BLaER1 treated with 17β-estradiol and CSF1 and Interleukin-3, amounts not matched to agents 10 nM and 100 nM (cell line): ENCODE measurements around the gene UNC13D.

Source experiments
- H3K27ac ChIP-seq, 11 experiments: shearing (Covaris generic); formaldehyde crosslinking; 2 replicates each; pipeline ENCODE4 v1.8.1; 2022
- H3K27me3 ChIP-seq, 11 experiments: shearing (Covaris generic); formaldehyde crosslinking; 2 replicates each; pipeline ENCODE4 v1.8.1; 2022
- H3K36me3 ChIP-seq, 11 experiments: shearing (Covaris generic); formaldehyde crosslinking; 2 replicates each; pipeline ENCODE4 v1.8.1; 2022
- H3K4me1 ChIP-seq, 10 experiments: shearing (Covaris generic); formaldehyde crosslinking; 2 replicates each; pipeline ENCODE4 v1.8.1; 2022
- H3K4me2 ChIP-seq, 11 experiments: shearing (Covaris generic); formaldehyde crosslinking; 2 replicates each; pipeline ENCODE4 v1.8.1; 2022
- H3K4me3 ChIP-seq, 10 experiments: shearing (Covaris generic); formaldehyde crosslinking; 2 replicates each; pipeline ENCODE4 v1.8.1; 2022
- H3K9ac ChIP-seq, 11 experiments: shearing (Covaris generic); formaldehyde crosslinking; 2 replicates each; pipeline ENCODE4 v1.8.1; 2022
- H3K9me3 ChIP-seq, 11 experiments: shearing (Covaris generic); formaldehyde crosslinking; replicated peaks in 1 of 11; 2 replicates each; pipeline ENCODE4 v1.8.1; 2022
- H4K20me1 ChIP-seq, 11 experiments: shearing (Covaris generic); formaldehyde crosslinking; 2 replicates each; pipeline ENCODE4 v1.8.1; 2022
- Cebpa-rat ChIP-seq, 11 experiments: shearing (Covaris generic); IDR thresholded peaks; 2 replicates each; pipeline ENCODE4 v1.8.1; 2022

The UNC13D gene

DNA sequence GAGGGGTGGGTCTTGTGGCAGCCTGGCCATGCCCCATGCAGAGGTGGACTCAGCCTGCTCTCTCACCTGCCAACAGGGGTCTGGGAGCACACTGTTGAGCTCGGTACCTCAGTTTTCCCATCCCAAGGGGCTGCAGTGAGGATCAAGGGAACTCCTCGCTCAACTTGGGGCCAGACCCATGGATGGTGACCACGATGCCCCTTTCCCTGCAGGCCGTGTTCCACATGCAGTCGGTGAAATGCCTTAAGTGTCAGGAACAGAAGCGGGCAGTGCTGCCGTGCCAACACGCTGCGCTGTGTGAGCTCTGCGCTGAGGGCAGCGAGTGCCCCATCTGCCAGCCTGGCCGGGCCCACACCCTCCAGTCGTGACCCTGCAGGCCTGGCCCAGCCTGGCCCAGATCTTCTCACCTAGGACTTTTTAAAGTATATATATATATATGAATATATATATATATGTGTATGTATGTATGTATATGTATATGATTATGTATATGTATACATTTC, 20.1 kb downstream of the UNC13D start:
- H3K4me3 ChIP-seq = no peak overlapping the region
- no peak overlapping the region for H3K27ac ChIP-seq
- peaks cover 76 to 97% (median 87%) of the 10 kb centered on the region in 11 experiments for H3K36me3 ChIP-seq
- H4K20me1 ChIP-seq = peaks cover 16 to 99% (median 53%) of the 10 kb centered on the region in 11 experiments; a peak in 19 of 22 replicates
- TF ChIP-seq Cebpa-rat (IDR thresholded peaks at IDR 0.05) = no peak
- peak overlapping the region in 2 of 11 experiments; percentile 28 to 77; a peak in 3 of 22 replicates for H3K9ac ChIP-seq
- H3K9me3 ChIP-seq = no peaks in the 10 kb centered on the region
- H3K27me3 ChIP-seq = no peaks in the 10 kb centered on the region
- peak overlapping the region in 2 of 11 experiments; percentile 74; a peak in 3 of 22 replicates for H3K4me2 ChIP-seq
- peaks cover 31 to 53% (median 43%) of the 10 kb centered on the region in 10 experiments for H3K4me1 ChIP-seq

DNA sequence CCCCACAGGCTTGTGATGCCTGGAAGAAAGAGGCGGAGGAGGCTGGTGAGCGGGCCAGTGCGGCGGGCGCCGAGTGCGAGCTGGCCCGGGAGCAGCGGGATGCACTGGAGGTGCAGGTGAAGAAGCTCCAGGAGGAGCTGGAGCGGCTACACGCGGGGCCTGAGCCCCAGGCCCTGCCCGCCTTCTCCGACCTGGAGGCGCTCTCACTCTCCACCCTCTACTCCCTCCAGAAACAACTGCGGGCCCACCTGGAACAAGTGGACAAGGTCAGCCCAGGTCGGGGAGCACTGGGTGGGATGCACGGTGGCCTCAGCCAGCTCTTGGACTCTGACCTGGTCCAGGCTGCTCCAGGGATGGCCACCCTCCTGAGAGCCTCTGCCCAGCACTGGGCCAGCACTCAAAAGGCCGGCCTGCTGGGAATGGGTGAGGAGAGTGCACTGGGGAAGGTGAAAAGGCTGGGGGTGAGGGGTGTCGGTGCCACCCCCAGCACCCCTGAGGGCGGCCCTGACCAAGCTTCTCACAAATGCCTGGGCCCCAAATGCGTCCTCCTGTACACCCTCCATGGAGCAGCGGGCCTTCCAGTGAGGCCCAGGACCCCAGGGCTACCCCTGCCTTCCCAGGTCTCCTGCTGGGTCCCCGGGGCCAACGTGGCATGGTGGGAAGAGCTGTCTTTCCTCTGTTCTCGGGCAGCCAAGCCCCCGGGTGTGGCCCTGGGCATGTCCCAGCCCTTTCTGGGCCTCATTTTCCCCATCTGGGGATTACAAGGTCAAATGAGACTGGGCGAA, 20.8 kb downstream of the UNC13D start:
- Histone ChIP-seq H3K9me3 (no peaks in the 10 kb centered on the region), H3K4me2 (peak overlapping the region in 1 of 11 experiments; percentile 74; a peak in 1 of 22 replicates), H4K20me1 (peaks cover 9 to 98% (median 46%) of the 10 kb centered on the region in 11 experiments; a peak in 19 of 22 replicates), H3K4me1 (peaks cover 29 to 47% (median 37%) of the 10 kb centered on the region in 10 experiments), H3K27me3 (no peaks in the 10 kb centered on the region), H3K36me3 (peaks cover 76 to 97% (median 87%) of the 10 kb centered on the region in 11 experiments), H3K4me3 (no peak overlapping the region), H3K9ac (peak overlapping the region in 4 of 11 experiments; percentile 22 to 48 (median 36); a peak in 4 of 22 replicates), H3K27ac (no peak overlapping the region)
- no peak for TF ChIP-seq Cebpa-rat (IDR thresholded peaks at IDR 0.05)

DNA sequence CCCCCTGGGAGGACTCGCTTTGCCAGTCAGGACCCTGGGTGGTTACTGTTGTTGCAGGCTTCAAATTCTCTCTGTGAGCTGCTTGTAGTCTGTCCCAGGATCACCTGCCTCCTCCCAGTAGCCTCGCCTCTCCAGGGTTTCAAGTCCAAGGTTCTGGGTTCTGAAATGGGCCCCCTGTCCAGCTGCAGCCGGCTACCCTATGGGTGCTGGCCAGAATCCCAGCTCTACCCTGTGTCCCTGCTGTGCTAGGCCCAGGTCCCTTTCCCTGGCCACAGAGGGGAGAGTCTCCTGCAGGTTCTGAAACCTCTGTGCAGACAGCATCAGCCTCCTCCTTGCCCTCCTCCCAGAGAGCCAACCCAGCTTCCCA, 21.4 kb downstream of the UNC13D start:
- H3K27me3 ChIP-seq = no peaks in the 10 kb centered on the region
- no peak overlapping the region for H3K4me3 ChIP-seq
- peaks cover 9 to 96% (median 39%) of the 10 kb centered on the region in 11 experiments; a peak in 18 of 22 replicates for H4K20me1 ChIP-seq
- no peak overlapping the region for H3K27ac ChIP-seq
- peaks cover 22 to 40% (median 30%) of the 10 kb centered on the region in 10 experiments for H3K4me1 ChIP-seq
- peaks cover 76 to 97% (median 87%) of the 10 kb centered on the region in 11 experiments for H3K36me3 ChIP-seq
- no peak overlapping the region for H3K4me2 ChIP-seq
- no peaks in the 10 kb centered on the region for H3K9me3 ChIP-seq
- TF ChIP-seq Cebpa-rat (IDR thresholded peaks at IDR 0.05) = no peak
- H3K9ac ChIP-seq = peak overlapping the region in 3 of 11 experiments; percentile 22 to 43 (median 32); a peak in 1 of 22 replicates

DNA sequence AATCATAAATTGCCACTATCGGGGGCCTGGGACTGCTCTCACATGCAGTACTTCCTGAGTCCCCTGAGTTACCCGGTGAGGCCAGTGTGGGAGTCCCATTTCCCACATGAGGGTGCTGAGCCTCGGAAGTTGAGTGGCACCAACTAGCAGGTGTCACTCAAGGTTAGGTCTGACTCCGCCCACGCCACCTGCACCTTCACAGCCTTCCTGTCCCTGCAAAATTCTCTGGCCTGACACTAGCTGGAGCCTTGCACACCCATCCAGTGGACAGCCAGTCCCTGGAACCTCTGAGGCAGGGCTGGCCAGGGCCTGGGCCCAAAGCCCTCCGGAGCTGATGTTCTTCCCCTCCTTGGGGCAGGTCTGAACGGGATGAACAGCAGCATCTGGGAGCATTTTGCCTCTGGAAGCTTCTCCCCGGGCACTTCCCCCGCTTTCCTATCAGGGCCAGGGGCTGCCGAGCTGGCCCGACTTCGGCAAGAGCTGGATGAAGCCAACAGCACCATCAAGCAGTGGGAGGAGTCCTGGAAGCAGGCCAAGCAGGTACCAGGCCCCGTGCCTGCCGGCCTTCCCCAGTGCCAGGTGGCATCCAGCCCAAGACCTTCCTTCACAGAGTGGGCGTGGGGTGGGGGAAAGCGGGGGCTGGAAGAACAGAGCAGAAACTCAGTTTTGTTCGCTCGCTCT, 21.9 kb downstream of the UNC13D start:
- Histone ChIP-seq H3K4me2 (no peak overlapping the region), H3K9ac (peak overlapping the region in 7 of 11 experiments; percentile 17 to 47 (median 35); a peak in 9 of 22 replicates)

DNA sequence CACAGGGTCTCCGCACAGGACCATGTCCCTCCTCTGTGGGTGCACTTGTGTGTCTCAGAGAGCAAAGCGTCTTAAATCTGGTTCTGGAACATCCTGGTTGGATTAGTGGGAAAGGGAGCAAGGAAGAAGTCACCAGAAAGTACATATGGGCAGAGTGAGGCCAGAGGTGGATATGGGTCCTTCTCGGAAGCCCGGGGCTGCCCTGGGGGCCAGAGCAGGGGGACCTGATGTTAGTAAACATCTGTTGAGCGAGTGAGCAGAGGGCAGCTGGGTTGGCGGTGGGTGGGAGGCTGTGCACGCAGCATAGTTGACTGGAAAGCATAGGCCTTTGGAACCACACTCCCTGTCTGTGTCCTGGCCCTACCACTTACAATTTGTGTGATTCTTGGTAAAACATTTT, 22.7 kb downstream of the UNC13D start:
- H3K27me3 ChIP-seq = no peaks in the 10 kb centered on the region
- peaks cover 87 to 98% (median 92%) of the 10 kb centered on the region in 11 experiments for H3K36me3 ChIP-seq
- H3K4me1 ChIP-seq = peaks cover 10 to 28% (median 18%) of the 10 kb centered on the region in 10 experiments
- H3K4me3 ChIP-seq = no peak overlapping the region
- no peaks in the 10 kb centered on the region for H3K9me3 ChIP-seq
- no peak for TF ChIP-seq Cebpa-rat (IDR thresholded peaks at IDR 0.05)
- H3K27ac ChIP-seq = 0 out of 22 replicates have a peak overlapping the region, but pooled peaks of 1 of the 11 experiments have one; percentile 16
- peaks cover 7 to 87% (median 27%) of the 10 kb centered on the region in 11 experiments; a peak in 16 of 22 replicates for H4K20me1 ChIP-seq
- H3K9ac ChIP-seq = peak overlapping the region in 5 of 11 experiments; percentile 22 to 47 (median 35); a peak in 6 of 22 replicates
- H3K4me2 ChIP-seq = no peak overlapping the region

More for the DNA sequence above, 21.9 kb downstream of the UNC13D start:
- Histone ChIP-seq H3K4me3 (no peak overlapping the region), H3K4me1 (peaks cover 17 to 35% (median 25%) of the 10 kb centered on the region in 10 experiments), H3K27me3 (no peaks in the 10 kb centered on the region), H4K20me1 (peaks cover 9 to 91% (median 34%) of the 10 kb centered on the region in 11 experiments; a peak in 17 of 22 replicates), H3K9me3 (no peaks in the 10 kb centered on the region), H3K36me3 (peaks cover 80 to 97% (median 89%) of the 10 kb centered on the region in 11 experiments), H3K27ac (0 out of 22 replicates have a peak overlapping the region, but pooled peaks of 2 of the 11 experiments have one; percentile 4 to 16)
- TF ChIP-seq Cebpa-rat (IDR thresholded peaks at IDR 0.05) = no peak

- peak overlapping the region in 5 of 11 experiments; percentile 2 to 23 (median 10); a peak in 4 of 22 replicates for H3K9ac ChIP-seq
- H3K4me2 ChIP-seq = no peak overlapping the region
- no peak for TF ChIP-seq Cebpa-rat (IDR thresholded peaks at IDR 0.05)
- H4K20me1 ChIP-seq = peaks cover 5 to 82% (median 25%) of the 10 kb centered on the region in 11 experiments; a peak in 14 of 22 replicates
- peaks cover 88 to 98% (median 95%) of the 10 kb centered on the region in 11 experiments for H3K36me3 ChIP-seq
- H3K4me1 ChIP-seq = peaks cover 0 to 20% (median 7%) of the 10 kb centered on the region in 10 experiments; a peak in 13 of 20 replicates
- no peaks in the 10 kb centered on the region for H3K9me3 ChIP-seq
- no peaks in the 10 kb centered on the region for H3K27me3 ChIP-seq
- no peak overlapping the region for H3K27ac ChIP-seq
- H3K4me3 ChIP-seq = no peak overlapping the region
These were observed 23.8 kb downstream of the UNC13D start for GRCh38 chr17:75820094-75821080.

DNA sequence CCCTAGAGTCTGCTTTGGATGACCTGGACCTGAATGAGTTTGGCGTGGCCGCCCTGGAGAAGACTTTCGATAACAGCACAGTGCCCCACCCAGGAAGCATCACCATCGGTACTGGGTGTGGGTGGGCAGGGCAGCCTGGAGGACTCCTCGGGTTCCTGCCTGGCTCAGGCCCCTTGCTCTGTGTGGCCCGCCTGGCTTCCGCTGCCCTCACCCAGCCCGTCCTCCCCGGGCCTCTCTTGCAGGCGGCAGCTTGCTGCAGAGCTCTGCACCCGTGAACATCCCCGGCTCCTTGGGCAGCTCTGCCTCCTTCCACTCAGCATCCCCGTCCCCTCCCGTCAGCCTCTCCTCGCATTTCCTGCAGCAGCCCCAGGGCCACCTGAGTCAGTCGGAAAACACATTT, 24.5 kb downstream of the UNC13D start:
- Histone ChIP-seq H3K27me3 (no peaks in the 10 kb centered on the region), H3K9ac (peak overlapping the region in 1 of 11 experiments; percentile 2; a peak in 1 of 22 replicates), H3K27ac (no peak overlapping the region), H3K9me3 (no peaks in the 10 kb centered on the region), H3K4me2 (no peak overlapping the region), H3K4me3 (no peak overlapping the region), H4K20me1 (peaks cover 2 to 83% (median 25%) of the 10 kb centered on the region in 11 experiments; a peak in 13 of 22 replicates), H3K4me1 (peaks cover 0 to 13% (median 4%) of the 10 kb centered on the region in 10 experiments; a peak in 12 of 20 replicates), H3K36me3 (peaks cover 94 to 100% (median 98%) of the 10 kb centered on the region in 11 experiments)
- TF ChIP-seq Cebpa-rat (IDR thresholded peaks at IDR 0.05) = no peak
